ENCODE results near the gene C1QB. TPM values are rescaled to one million over a fixed set of nuclear protein-coding genes. Genes with fewer than 3 reads are reported as not detected.

C1QB gene
- polyA plus RNA-seq, 4 donors: 9.0 to 31.9 (median 10.1) TPM

- no peak for DNase-seq (ENCODE audit: low read depth in 4 of 4, low spot score in 3 of 4)
Measured at GRCh38 chr1:22633697-22634463, 19.2 kb upstream of the C1QB start.

GRCh38 chr1:22635436-22635835 is 17.6 kb upstream of the C1QB start:
- no peak for DNase-seq (ENCODE audit: low read depth in 4 of 4, low spot score in 3 of 4)

- DNase-seq (ENCODE audit: low read depth in 4 of 4, low spot score in 3 of 4): no peak
Measured at GRCh38 chr1:22636353-22636752, 16.7 kb upstream of the C1QB start, which contains the start of gene C1QA. TSS of gene C1QA (plus strand) at chr1:22636628. CDS start at chr1:22637617, 989 bp downstream.

GRCh38 chr1:22636927-22637326 is 16.1 kb upstream of the C1QB start:
- DNase-seq (ENCODE audit: low read depth in 4 of 4, low spot score in 3 of 4): no peak

GRCh38 chr1:22637907-22638445 is 15.1 kb upstream of the C1QB start:
- no peak for DNase-seq (ENCODE audit: low read depth in 4 of 4, low spot score in 3 of 4)

- DNase-seq (ENCODE audit: low read depth in 4 of 4, low spot score in 3 of 4): no peak
Measured at GRCh38 chr1:22638476-22639234, 14.4 kb upstream of the C1QB start.

- DNase-seq (ENCODE audit: low read depth in 4 of 4, low spot score in 3 of 4): no peak
Measured at GRCh38 chr1:22639286-22639685, 13.8 kb upstream of the C1QB start.

GRCh38 chr1:22641247-22641646 is 11.8 kb upstream of the C1QB start:
- no peak for DNase-seq (ENCODE audit: low read depth in 4 of 4, low spot score in 3 of 4)

GRCh38 chr1:22641906-22642636 is 11.0 kb upstream of the C1QB start:
- peak in 2 of 4 donors; percentile 27 to 31 for DNase-seq (ENCODE audit: low read depth in 4 of 4, low spot score in 3 of 4)

- no peak for DNase-seq (ENCODE audit: low read depth in 4 of 4, low spot score in 3 of 4)
Measured at GRCh38 chr1:22643381-22643780, 9.7 kb upstream of the C1QB start, which contains the start of gene C1QC. TSS of gene C1QC (plus strand) at chr1:22643633. CDS start at chr1:22644024, 391 bp downstream.

GRCh38 chr1:22643928-22644327 is 9.1 kb upstream of the C1QB start:
- DNase-seq (ENCODE audit: low read depth in 4 of 4, low spot score in 3 of 4): no peak

GRCh38 chr1:22645931-22646330 is 7.1 kb upstream of the C1QB start:
- no peak for DNase-seq (ENCODE audit: low read depth in 4 of 4, low spot score in 3 of 4)

- DNase-seq (ENCODE audit: low read depth in 4 of 4, low spot score in 3 of 4): no peak
Measured at GRCh38 chr1:22646384-22646783, 6.7 kb upstream of the C1QB start.

- DNase-seq (ENCODE audit: low read depth in 4 of 4, low spot score in 3 of 4): no peak
Measured at GRCh38 chr1:22650089-22650693, 2.8 kb upstream of the C1QB start.

- DNase-seq (ENCODE audit: low read depth in 4 of 4, low spot score in 3 of 4): no peak
Measured at GRCh38 chr1:22651941-22652856, 837 bp upstream of the C1QB start.

- DNase-seq (ENCODE audit: low read depth in 4 of 4, low spot score in 3 of 4): no peak
Measured at GRCh38 chr1:22654692-22655091, 1.7 kb downstream of the C1QB start.

GRCh38 chr1:22658385-22659163 is 5.5 kb downstream of the C1QB start:
- no peak for DNase-seq (ENCODE audit: low read depth in 4 of 4, low spot score in 3 of 4)

GRCh38 chr1:22660716-22661241 is 7.7 kb downstream of the C1QB start:
- DNase-seq (ENCODE audit: low read depth in 4 of 4, low spot score in 3 of 4): no peak

All from left renal pelvis (tissue), 4 donors.